ENCODE results near the gene PMF1.

PMF1 gene

GRCh38 chr1:156212833-156213643, at the start of gene PMF1:
Gene PMF1, plus strand, starts transcription at chr1:156213007. Its CDS starts 9 bp downstream, at chr1:156213016.
- H3K4me3 ChIP-seq (ENCODE audit: low read depth, low read length): peak within 1 kb of the TSS; percentile 85
- DNase-seq (ENCODE audit: low read depth): peak; percentile 90
- TF ChIP-seq CTCF (IDR thresholded peaks at IDR 0.05; ENCODE audit: control insufficient read depth, extremely low read depth, insufficient read depth): no peak

GRCh38 chr1:156163712-156164111, 49.1 kb upstream of the PMF1 start:
- TF ChIP-seq CTCF (IDR thresholded peaks at IDR 0.05; ENCODE audit: control insufficient read depth, extremely low read depth, insufficient read depth): no peak
- no peak overlapping the region for H3K4me3 ChIP-seq (ENCODE audit: low read depth, low read length)
- DNase-seq (ENCODE audit: low read depth): no peak

- H3K4me3 ChIP-seq (ENCODE audit: low read depth, low read length): no peak overlapping the region
- DNase-seq (ENCODE audit: low read depth): no peak
- TF ChIP-seq CTCF (IDR thresholded peaks at IDR 0.05; ENCODE audit: control insufficient read depth, extremely low read depth, insufficient read depth): no peak
Measured at GRCh38 chr1:156164125-156164831, 48.5 kb upstream of the PMF1 start.

GRCh38 chr1:156165083-156165482, 47.7 kb upstream of the PMF1 start:
- TF ChIP-seq CTCF (IDR thresholded peaks at IDR 0.05; ENCODE audit: control insufficient read depth, extremely low read depth, insufficient read depth): no peak
- no peak for DNase-seq (ENCODE audit: low read depth)
- H3K4me3 ChIP-seq (ENCODE audit: low read depth, low read length): no peak overlapping the region

GRCh38 chr1:156167536-156167935, 45.3 kb upstream of the PMF1 start:
- H3K4me3 ChIP-seq (ENCODE audit: low read depth, low read length): no peak overlapping the region
- no peak for DNase-seq (ENCODE audit: low read depth)
- TF ChIP-seq CTCF (IDR thresholded peaks at IDR 0.05; ENCODE audit: control insufficient read depth, extremely low read depth, insufficient read depth): no peak

- H3K4me3 ChIP-seq (ENCODE audit: low read depth, low read length): no peak overlapping the region
- TF ChIP-seq CTCF (IDR thresholded peaks at IDR 0.05; ENCODE audit: control insufficient read depth, extremely low read depth, insufficient read depth): no peak
- DNase-seq (ENCODE audit: low read depth): no peak
Measured at GRCh38 chr1:156172696-156173470, 39.9 kb upstream of the PMF1 start.
